GM12801 (cell line): ENCODE measurements around the gene RUNX2.

Experiments
- TF ChIP-seq, protein P1 (sequence below): IDR thresholded peaks from one replicate; pipeline ENCODE4 v1.5.1; 2011; ENCODE audit warnings: control low read depth; ENCODE audit not compliant: insufficient read length; ENCODE audit errors: extremely low read depth

The RUNX2 gene

DNA sequence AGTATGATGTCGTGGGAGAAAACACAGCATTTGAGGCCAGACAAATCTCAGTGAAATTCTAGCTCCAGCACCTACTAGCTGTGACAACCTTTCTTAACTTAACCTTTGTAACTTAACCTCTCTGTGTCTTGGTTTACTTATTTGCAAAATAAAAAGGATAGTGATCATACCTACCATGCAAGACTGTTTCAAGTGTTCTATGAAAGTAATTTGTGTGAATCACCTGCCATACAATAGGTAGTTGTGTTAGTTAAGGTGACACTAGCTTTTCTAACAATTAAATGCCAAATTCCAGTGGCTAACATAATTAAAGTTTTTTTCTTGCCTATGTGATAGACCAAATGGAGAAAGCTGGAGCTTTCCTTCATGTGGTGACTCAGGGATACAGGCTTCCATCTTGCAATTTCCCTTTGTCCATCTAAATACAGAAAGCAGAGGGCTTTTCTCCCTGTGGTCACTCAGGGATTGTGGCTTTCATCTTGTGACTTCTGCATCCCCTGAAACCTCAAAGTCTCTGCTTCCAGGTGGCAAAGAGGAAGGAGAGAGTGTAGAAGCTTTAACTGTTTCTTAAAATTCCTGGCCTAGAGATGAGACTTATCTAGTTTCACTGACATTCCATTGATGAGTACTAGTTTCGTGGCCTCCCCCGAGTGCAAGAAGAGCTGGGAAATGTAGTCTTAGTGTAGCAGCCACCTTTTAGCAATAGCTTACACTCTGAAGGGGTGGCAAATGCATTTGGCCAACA lies 376.1 kb downstream of the RUNX2 start:
- TF ChIP-seq, protein P1, sequence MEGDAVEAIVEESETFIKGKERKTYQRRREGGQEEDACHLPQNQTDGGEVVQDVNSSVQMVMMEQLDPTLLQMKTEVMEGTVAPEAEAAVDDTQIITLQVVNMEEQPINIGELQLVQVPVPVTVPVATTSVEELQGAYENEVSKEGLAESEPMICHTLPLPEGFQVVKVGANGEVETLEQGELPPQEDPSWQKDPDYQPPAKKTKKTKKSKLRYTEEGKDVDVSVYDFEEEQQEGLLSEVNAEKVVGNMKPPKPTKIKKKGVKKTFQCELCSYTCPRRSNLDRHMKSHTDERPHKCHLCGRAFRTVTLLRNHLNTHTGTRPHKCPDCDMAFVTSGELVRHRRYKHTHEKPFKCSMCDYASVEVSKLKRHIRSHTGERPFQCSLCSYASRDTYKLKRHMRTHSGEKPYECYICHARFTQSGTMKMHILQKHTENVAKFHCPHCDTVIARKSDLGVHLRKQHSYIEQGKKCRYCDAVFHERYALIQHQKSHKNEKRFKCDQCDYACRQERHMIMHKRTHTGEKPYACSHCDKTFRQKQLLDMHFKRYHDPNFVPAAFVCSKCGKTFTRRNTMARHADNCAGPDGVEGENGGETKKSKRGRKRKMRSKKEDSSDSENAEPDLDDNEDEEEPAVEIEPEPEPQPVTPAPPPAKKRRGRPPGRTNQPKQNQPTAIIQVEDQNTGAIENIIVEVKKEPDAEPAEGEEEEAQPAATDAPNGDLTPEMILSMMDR = no peak

DNA sequence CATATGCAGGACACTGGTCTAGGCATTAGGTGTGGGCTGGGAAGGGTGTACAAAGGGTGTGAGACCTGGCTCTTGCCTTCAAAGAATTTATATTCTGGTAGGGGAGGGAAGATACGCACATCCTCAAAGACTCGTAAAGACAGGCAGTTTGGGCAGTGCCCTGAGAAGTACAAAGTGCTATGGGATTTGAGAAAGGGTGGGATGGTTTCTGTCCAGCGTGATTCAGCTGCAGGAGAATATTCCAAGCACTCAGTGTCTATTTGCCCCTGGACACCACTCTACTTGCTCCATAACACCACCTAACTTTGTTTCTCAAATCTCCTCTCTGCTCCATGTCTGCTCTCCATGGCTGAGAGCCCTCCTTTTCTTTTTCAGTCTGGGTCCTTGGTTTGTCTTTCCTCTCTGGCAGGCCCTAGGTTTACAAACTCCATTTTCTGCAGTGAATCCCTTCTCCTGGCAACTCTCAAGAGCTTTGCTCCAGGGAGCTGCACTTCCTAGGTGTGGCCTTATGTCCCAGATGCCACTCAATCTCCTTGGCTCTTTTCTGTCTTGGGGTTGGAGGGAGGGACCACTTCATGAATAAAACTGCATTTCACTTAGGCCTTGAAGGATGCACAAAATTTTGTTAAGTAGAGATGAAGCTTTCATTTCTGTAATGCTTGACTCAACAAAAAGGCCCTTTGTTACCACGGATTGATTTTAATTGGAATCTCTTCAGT lies 377.2 kb downstream of the RUNX2 start:
- TF ChIP-seq, protein P1 = no peak

DNA sequence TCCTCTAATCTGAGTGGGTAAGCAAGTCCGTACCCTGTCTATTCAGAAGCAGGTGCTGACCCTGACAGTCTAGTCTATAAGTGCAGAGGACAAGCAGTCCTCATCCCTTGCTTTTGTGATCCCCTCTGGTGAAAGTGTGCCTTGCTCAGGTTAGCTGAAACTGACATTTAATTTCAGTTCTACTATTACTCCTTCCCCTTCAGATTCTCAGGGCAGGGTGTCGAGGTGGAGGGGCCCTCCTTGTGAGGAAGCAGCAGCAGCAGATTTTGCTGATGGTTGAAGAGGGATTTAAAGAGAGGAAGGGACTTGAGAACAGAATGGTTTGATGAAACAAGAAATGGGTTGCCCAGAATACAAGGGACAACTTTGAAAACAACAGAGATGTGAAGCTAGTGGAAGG lies 378.2 kb downstream of the RUNX2 start:
- TF ChIP-seq, protein P1 = no peak

DNA sequence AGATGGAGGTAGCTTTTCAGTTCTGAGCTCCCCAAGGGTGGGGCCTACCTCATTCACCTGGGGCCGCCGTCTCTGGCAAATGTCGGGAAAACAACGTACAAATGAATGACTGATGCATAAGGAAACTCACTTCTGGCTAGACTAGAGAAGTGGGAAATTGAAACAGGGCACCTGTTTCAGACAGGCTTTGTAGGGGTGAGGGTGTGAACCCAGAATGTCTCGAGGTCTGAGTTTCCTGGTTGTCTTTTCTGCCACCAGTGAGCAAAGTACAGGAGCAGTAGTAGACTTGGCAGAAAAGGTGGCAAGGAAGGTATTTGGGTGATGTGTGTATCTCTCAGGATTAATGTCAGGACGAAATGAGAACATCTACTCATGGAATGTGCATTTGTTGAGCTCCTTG lies 379.0 kb downstream of the RUNX2 start:
- TF ChIP-seq, protein P1 = no peak

DNA sequence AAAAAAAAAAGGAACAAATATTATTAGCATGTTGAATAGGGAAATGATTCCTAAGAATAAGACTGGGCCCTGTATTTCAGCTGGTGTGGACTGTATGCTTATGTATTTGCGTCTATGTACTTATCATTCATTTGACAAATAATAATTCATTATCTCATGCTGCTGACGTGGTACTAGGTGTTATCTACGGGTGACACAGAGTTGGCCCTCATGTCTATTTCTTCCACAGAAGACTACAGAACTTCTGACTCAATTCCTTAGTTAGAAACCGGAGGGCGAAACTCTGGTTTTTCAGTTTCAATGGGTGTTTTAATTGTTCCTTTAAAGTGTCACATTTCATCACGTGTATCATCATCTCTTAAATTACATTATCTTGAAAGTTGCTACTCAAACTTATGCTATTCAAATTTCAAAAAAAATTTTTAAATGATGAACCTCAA lies 381.7 kb downstream of the RUNX2 start:
- TF ChIP-seq, protein P1 = no peak

DNA sequence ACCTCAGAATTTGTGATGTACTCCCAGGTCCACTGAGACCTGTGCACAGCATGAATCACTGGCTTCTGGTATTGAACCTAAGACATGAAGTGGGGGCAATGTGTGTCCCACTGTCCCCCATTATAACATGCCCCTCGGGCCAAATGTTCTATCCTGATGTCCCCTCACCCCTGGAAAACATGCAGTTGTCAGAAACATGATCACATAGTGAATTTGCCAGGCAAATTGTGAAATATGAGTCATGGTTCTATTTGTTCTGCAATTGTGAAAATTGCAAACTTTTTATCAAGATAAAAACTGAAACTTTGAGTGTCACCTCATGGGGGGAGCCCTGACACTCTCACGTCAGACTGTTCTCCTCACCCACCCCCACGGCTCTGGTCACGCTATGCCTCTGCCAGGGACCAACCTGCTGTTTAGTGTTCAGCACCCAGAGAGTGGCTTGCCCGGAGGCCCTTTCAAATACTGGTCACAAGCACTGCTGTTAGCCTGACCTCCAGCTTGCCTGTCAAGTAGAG lies 382.2 kb downstream of the RUNX2 start:
- TF ChIP-seq, protein P1 = no peak

DNA sequence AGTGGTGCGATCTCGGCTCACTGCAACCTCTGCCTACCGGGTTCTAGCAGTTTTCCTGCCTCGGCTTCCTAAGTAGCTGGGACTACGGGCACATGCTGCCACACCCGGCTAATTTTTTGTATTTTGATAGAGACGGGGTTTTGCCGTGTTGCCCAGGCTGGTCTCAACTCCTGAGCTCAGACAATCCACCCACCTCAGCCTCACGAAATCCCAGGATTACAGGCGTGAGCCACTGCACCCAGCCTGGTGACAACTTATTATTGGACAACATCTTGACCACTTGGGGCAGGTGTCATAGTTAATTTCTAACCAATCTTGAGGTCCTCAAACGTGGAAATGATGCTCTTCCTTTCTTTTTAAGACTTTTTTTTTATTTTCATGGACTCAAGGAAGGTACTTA lies 383.9 kb downstream of the RUNX2 start:
- TF ChIP-seq, protein P1 = no peak
